OCI-LY1 (cell line): Measurements from ENCODE around the gene PLEKHH1.

Experiments used
- H2AFZ ChIP-seq: fragments of 200-600 bp; sonication (generic), shearing (Covaris generic); 2 replicates; pipeline ENCODE4 v1.6.0; 2014; ENCODE audit warnings: antibody characterized with exemption, mild to moderate bottlenecking, low read length
- H3F3A ChIP-seq: fragments of 200-600 bp; sonication (generic), shearing (Covaris generic); 2 replicates; pipeline ENCODE4 v1.6.0; 2014; ENCODE audit warnings: mild to moderate bottlenecking, antibody characterized with exemption, low read length, moderate library complexity; ENCODE audit not compliant: insufficient read depth
- H3K27ac ChIP-seq: fragments of 200-600 bp; sonication (generic); 2 replicates; pipeline ENCODE4 v1.5.1; 2014; ENCODE audit warnings: low read length, mixed run types, mild to moderate bottlenecking, low read depth; ENCODE audit not compliant: poor library complexity, severe bottlenecking
- H3K27me3 ChIP-seq: fragments of 200-600 bp; sonication (generic); 2 replicates; pipeline ENCODE4 v1.6.0; 2014; ENCODE audit warnings: antibody characterized with exemption, mild to moderate bottlenecking, low read length, moderate library complexity; ENCODE audit not compliant: insufficient read depth
- H3K36me3 ChIP-seq: fragments of 200-600 bp; sonication (generic); 2 replicates; pipeline ENCODE4 v1.6.1; 2014; ENCODE audit warnings: mild to moderate bottlenecking, antibody characterized with exemption, low read length, moderate library complexity, mixed read lengths; ENCODE audit not compliant: insufficient read depth
- H3K4me1 ChIP-seq: fragments of 200-600 bp; sonication (generic); 2 replicates; pipeline ENCODE4 v1.5.1; 2014; ENCODE audit warnings: mild to moderate bottlenecking, low read length, moderate library complexity; ENCODE audit not compliant: insufficient read depth, severe bottlenecking
- H3K4me2 ChIP-seq: fragments of 200-600 bp; sonication (generic), shearing (Covaris generic); 2 replicates; pipeline ENCODE4 v1.6.1; 2014; ENCODE audit warnings: low read length
- H3K4me3 ChIP-seq: fragments of 200-600 bp; sonication (generic); 2 replicates; pipeline ENCODE4 v1.5.1; 2014; ENCODE audit warnings: low read length, low read depth, mild to moderate bottlenecking, mixed read lengths; ENCODE audit not compliant: poor library complexity, severe bottlenecking
- H3K79me2 ChIP-seq: fragments of 200-600 bp; shearing (Covaris generic); 2 replicates; pipeline ENCODE4 v1.6.1; 2016; ENCODE audit warnings: mixed run types, low read length, mixed read lengths; ENCODE audit not compliant: insufficient read depth
- H3K9ac ChIP-seq: fragments of 200-600 bp; sonication (generic), shearing (Covaris generic); 2 replicates; pipeline ENCODE4 v1.6.1; 2014; ENCODE audit warnings: mild to moderate bottlenecking, low read length, mixed read lengths
- H3K9me2 ChIP-seq: fragments of 200-600 bp; sonication (generic), shearing (Covaris generic); 2 replicates; pipeline ENCODE4 v1.6.1; 2014; ENCODE audit warnings: low read depth, mild to moderate bottlenecking, low read length, mixed read lengths
- H3K9me3 ChIP-seq: fragments of 200-600 bp; shearing (Covaris generic); 2 replicates; pipeline ENCODE4 v1.6.1; 2014; ENCODE audit warnings: low read length, mixed read lengths
- H4K20me1 ChIP-seq: fragments of 200-600 bp; sonication (generic), shearing (Covaris generic); 2 replicates; pipeline ENCODE4 v1.6.0; 2016; ENCODE audit warnings: mild to moderate bottlenecking, low read length; ENCODE audit not compliant: insufficient read depth
- EZH2 ChIP-seq: fragments of 200-600 bp; sonication (generic), shearing (Covaris generic); IDR thresholded peaks from 2 replicates; pipeline ENCODE4 v1.8.0; 2017; ENCODE audit warnings: borderline replicate concordance, mixed run types, mild to moderate bottlenecking, antibody characterized with exemption, low read length, moderate library complexity, mixed read lengths
- TF ChIP-seq, protein P1 (sequence below): fragments of 200-600 bp; sonication (generic), shearing (Covaris generic); IDR thresholded peaks from 2 replicates; pipeline ENCODE4 v1.5.1; 2017; ENCODE audit warnings: mild to moderate bottlenecking, antibody characterized with exemption, low read length, moderate library complexity, mixed read lengths

Gene PLEKHH1

GRCh38 chr14:67527756-67528155 is 5.3 kb upstream of the PLEKHH1 start:
- H3K27ac ChIP-seq: no peak overlapping the region
- TF ChIP-seq, protein P1, sequence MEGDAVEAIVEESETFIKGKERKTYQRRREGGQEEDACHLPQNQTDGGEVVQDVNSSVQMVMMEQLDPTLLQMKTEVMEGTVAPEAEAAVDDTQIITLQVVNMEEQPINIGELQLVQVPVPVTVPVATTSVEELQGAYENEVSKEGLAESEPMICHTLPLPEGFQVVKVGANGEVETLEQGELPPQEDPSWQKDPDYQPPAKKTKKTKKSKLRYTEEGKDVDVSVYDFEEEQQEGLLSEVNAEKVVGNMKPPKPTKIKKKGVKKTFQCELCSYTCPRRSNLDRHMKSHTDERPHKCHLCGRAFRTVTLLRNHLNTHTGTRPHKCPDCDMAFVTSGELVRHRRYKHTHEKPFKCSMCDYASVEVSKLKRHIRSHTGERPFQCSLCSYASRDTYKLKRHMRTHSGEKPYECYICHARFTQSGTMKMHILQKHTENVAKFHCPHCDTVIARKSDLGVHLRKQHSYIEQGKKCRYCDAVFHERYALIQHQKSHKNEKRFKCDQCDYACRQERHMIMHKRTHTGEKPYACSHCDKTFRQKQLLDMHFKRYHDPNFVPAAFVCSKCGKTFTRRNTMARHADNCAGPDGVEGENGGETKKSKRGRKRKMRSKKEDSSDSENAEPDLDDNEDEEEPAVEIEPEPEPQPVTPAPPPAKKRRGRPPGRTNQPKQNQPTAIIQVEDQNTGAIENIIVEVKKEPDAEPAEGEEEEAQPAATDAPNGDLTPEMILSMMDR: no peak
- no peak for TF ChIP-seq EZH2
- H3F3A ChIP-seq: no peaks in the 10 kb centered on the region
- no peak overlapping the region for H3K9ac ChIP-seq
- no peaks in the 10 kb centered on the region for H3K4me1 ChIP-seq
- H4K20me1 ChIP-seq: no peaks in the 10 kb centered on the region
- no peaks in the 10 kb centered on the region for H3K27me3 ChIP-seq
- no peaks in the 10 kb centered on the region for H3K9me3 ChIP-seq
- no peaks in the 10 kb centered on the region for H3K9me2 ChIP-seq
- no peak overlapping the region for H2AFZ ChIP-seq
- H3K36me3 ChIP-seq: no peaks in the 10 kb centered on the region
- no peak overlapping the region for H3K4me2 ChIP-seq
- H3K79me2 ChIP-seq: no peaks in the 10 kb centered on the region
- H3K4me3 ChIP-seq: no peak overlapping the region

DNA sequence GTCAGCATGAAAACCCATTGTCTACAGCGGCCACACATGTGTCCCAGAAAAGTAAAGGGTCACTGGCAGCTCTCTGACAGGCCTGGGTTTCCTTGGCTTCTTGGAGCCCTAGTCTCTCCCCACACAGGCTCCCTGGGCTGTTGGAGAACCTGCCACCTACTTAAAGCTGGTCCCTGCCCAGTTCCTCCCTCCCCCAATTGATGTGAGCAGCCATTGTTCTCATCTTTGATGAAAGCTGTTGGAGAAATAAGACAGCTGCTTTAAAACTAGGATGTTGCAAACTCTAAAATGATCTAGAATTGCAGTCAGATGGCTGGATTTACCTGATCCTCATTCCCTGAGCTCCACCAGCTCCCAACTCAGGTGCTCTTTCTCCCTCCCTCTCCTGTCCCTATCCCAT is 4.8 kb upstream of the PLEKHH1 start:
- no peaks in the 10 kb centered on the region for H3K4me1 ChIP-seq
- H3K9ac ChIP-seq: no peak overlapping the region
- H3K36me3 ChIP-seq: no peaks in the 10 kb centered on the region
- H3F3A ChIP-seq: no peaks in the 10 kb centered on the region
- H2AFZ ChIP-seq: no peak overlapping the region
- H3K27ac ChIP-seq: no peak overlapping the region
- TF ChIP-seq, protein P1: no peak
- no peak for TF ChIP-seq EZH2
- H3K4me2 ChIP-seq: no peak overlapping the region
- H3K4me3 ChIP-seq: no peak overlapping the region
- H4K20me1 ChIP-seq: no peaks in the 10 kb centered on the region
- no peaks in the 10 kb centered on the region for H3K79me2 ChIP-seq
- no peaks in the 10 kb centered on the region for H3K9me2 ChIP-seq
- H3K27me3 ChIP-seq: no peaks in the 10 kb centered on the region
- H3K9me3 ChIP-seq: no peaks in the 10 kb centered on the region

DNA sequence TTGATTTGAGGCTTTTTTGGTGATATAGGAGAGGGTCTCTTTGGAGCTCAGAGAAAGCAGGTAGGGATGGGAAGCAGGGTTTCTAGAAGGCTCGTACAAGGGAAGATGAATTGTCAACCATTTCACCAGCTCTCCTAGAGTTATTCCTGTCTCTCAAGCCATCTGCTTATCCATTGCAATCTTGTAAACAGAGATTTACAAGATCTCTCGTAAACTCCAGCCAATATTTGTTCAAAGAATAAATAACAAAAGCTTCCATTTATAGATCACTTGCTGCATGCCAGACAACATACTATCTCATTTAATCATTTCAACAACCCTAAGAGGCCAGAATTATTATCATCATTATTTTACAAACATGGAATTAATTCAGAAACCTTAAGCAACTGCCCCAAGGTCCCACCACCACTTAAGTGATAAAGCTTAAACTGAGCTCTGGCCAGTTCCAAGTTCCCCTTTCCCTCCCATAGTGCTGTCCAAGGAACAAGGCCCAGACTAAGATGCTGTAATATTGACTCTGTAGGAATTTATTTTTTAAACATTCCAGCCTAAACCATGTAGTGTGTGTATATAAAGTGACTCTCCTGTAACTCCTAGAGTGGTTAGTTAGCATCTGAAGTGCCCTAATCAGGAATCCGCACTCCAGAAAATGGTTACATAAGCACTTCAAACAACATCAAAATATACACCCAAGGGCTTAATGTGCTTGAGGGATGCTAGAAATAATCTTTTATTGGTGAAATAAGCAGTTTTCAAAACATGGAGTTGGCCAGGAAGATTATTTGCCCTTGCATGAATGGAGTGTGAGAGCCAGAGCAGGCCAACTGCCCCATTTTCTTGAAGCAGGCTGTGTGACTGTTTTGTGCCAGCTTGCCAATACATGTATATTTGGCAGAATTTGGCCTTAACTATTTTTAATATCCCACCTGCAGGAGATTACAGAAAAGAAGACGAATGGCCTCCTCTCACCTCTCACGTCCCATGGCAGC is 2.8 kb upstream of the PLEKHH1 start:
- Histone ChIP-seq H3K9me3 (no peaks in the 10 kb centered on the region), H3K27ac (no peak overlapping the region), H3K27me3 (no peaks in the 10 kb centered on the region), H3K9me2 (no peaks in the 10 kb centered on the region), H3K36me3 (no peaks in the 10 kb centered on the region), H3K4me2 (no peak overlapping the region), H3F3A (no peaks in the 10 kb centered on the region), H3K4me1 (no peaks in the 10 kb centered on the region), H3K9ac (no peak overlapping the region), H4K20me1 (no peaks in the 10 kb centered on the region), H3K4me3 (no peak overlapping the region), H2AFZ (no peak overlapping the region), H3K79me2 (no peaks in the 10 kb centered on the region)
- TF ChIP-seq, protein P1: no peak
- no peak for TF ChIP-seq EZH2
